T1000 (cell line): ENCODE measurements around the gene EHD4.
A peak's percentile ranks its signal among the peaks of the same experiment; 100 is the strongest.

Experiments
- DNase-seq: peaks from one replicate; lab custom pipeline; 2025; ENCODE audit warnings: mixed read lengths; lab: John Stamatoyannopoulos, UW

Gene EHD4

GRCh38 chr15:41957021-41957897 is 15.1 kb downstream of the EHD4 start:
- DNase-seq = no peak

- DNase-seq = no peak
These were observed 16.4 kb downstream of the EHD4 start for GRCh38 chr15:41955807-41956525.

- DNase-seq = no peak
These were observed 17.3 kb downstream of the EHD4 start for GRCh38 chr15:41955100-41955499.

- DNase-seq = no peak
These were observed 18.3 kb downstream of the EHD4 start for GRCh38 chr15:41954036-41954435.

DNA sequence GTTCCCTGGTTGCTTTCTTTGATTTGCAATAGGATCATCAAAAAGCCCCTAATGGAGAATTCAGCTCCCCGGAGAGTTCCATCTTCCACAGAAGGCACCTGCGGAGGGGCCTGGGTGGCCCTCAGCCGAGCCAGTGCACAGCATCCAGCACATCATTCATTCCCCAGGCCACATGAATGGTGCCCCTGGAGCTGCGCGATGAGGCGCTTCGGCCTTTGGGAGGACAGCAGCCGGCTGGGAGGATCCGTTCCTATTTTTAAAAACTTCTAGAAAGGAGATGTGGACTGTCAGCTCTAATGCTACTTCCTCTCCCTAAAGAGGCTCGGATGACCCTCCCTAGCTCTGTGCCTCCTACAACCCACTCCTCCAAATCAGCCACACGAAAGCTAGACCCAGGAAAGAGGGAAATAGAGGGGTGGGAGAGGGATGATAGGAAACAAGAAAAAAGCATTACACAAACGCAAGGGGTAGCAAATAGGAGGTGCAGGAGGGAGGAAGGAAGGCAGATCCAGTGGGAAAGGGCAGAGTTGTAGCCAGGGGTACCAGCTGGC is 20.3 kb downstream of the EHD4 start:
- DNase-seq = no peak

DNA sequence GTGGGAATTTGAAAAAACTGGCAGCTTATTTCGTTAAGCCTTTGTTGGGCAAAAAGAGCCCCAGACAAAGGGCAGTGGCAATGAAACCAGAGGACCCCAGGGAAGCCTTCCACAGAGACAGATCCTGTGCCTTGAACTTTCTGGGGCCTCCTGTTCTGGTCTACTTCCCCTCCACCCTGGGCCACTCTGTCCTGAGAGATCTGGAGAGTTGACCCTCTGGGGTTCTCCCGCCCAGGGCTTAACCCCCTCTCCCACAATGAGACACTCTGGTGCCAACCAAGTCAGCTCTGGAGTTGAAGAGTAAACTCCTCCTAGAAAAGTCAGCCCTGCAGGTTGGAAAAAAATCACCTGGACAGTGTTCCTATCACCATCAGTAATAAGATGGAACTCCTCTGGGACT is 20.8 kb downstream of the EHD4 start:
- no peak for DNase-seq

DNA sequence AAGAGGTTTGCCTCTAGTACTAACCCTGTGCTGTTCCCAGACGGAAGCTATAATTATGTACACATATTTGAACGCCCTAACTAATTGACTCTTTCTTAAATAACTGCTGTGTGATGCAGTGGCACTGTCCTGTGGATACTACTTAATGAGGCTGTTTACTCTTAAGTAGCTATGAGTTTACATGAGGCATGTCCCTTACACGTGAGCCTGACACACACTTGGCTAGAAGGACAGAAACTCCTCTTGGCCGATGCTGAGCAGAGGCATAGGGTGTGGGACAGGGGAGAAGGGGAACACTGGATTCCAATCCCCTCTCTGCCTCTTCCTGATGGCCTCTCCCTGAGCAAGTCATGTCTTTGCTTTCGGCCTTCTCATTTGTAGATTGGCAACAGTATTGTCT is 21.9 kb downstream of the EHD4 start:
- no peak for DNase-seq

GRCh38 chr15:41950127-41950483 is 22.3 kb downstream of the EHD4 start:
- DNase-seq = no peak

DNA sequence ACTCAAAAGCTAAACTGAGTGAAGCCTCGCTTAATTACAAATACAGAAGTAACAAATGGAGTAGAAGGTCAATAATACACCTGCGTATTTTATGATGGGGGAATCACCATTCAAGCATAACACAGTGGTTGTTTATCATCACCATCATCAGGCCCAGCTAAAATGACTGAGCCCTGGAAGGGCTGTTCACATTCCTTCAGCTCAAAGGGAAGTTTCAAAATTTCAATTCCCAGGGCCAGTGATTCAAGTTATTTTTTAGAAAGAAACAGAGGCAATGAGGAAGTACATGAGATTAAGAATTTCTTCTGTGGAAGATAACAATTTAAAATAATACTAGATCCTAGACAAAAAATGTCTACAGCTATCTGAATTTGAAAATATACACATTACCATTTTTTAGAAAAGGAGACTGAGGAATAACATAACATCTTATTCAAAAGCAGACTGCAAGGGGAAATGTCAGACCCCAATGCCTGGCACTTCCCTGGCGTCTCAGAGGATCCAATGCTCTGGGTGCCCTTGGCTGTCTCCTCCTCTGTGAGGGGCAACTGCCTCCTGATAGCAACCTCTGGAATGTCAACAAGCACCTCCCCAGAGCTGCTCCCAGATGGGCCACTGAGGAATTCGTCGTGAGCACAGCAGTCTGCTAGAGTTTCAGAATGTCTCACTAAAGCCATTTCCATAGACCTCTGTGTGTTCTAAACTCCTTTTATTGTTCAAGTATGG is 22.8 kb downstream of the EHD4 start:
- no peak for DNase-seq

DNA sequence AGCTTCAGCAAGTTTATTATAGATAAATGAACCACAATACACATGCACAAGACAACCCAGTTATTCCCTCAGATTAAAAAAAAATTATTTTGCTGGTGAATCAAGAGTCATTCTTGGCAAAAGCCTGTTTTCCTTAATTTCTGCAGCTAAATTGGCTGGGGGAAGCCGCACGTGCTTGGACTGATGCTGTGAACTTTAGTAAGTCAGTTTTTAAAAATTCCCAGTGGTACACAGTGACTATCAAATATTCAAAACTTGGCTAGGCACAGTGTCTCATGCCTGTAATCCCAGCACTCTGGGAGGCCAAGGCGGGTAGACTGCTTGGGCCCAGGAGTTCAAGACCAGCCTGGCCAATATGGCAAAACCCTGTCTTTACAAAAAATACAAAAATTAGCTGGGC is 23.9 kb downstream of the EHD4 start:
- DNase-seq = no peak

- no peak for DNase-seq
These were observed 25.4 kb downstream of the EHD4 start for GRCh38 chr15:41946970-41947369.

GRCh38 chr15:41945731-41946130 is 26.6 kb downstream of the EHD4 start:
- DNase-seq = no peak

DNA sequence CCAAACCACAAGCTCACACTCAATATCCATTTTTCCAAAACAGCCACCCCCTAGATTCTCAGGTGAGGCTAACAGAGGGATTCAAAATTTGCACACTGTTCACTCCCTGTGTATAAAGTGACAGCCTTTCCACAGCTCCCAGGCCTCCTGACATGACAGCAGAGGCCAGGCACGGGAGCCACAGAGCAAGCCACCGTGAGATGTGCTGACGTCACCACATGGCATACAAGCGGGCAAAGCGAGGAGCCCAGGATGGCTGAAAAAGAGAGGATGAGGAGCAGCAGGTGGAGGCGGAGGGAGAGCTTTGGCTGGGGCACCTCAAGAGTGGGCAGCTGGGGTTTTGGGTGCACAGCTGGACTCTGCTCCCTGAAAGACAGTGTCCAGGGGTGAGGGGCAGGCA is 27.1 kb downstream of the EHD4 start:
- DNase-seq = no peak

DNA sequence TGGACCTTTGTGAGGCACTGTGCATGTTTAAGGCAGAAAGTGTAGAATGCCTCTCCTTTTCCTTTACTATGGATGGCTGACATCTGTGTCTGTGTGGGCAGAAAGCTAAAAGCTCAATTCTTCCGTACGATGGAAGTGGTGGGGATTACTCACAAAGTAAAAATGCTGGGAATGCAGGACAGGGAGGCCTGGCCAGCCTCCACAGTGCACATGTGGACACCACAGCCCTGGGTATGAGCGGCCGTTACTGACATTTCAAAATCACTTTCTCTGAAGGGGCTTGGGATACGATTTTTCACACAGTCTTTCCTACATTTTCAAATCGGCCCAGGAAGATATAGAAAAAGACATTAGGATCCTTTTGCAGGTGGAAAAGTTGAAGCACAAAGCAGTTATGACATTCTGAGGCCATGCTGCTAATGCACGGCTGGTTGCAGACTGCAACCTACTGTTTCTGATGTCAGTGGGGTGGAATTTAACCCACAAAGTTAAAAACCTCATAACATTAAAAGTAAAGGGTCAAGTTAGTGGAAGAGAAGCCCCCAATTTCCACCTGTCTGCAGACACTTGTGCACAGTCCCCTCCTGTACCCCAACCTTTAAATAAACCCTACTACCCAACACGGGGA is 27.9 kb downstream of the EHD4 start:
- DNase-seq = peak; percentile 50

- DNase-seq = no peak
These were observed 28.6 kb downstream of the EHD4 start for GRCh38 chr15:41943543-41944312.

GRCh38 chr15:41942886-41943285 is 29.5 kb downstream of the EHD4 start:
- no peak for DNase-seq

DNA sequence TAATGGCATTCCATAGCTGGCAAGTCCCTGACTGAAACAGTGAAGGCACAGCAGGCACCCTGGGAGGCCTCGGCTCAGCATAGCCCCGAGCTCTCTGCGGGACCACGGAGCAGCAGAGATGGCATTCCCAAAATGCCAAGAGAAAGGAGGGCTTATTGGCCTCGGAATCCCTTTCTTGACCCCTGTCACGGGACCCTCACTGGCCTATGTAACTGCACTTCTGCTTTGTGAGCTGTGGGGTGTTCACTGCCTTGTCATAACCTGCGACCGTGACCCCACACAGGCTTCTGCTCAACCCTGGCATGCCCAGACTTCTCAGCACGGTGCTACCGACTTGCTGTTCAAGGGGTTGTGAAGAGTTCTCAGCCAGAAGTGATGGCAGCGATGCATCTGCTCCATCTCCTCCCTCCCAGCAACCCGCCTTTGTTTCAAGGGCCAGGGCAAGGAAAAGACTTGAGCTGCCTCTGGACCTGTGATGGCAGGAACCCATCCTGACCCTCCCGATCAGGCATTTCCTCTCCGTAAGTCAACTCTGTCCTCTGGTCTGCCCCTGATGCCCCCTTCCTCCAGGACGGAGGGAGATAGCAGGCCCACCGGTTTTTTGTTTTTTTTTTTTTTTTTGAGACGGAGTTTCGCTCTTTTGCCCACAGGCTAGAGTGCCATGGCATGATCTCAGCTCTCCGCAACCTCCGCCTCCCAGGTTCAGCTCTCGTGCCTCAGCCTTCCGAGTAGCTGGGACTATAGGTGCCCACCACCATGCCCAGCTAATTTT is 30.5 kb downstream of the EHD4 start:
- DNase-seq = no peak

DNA sequence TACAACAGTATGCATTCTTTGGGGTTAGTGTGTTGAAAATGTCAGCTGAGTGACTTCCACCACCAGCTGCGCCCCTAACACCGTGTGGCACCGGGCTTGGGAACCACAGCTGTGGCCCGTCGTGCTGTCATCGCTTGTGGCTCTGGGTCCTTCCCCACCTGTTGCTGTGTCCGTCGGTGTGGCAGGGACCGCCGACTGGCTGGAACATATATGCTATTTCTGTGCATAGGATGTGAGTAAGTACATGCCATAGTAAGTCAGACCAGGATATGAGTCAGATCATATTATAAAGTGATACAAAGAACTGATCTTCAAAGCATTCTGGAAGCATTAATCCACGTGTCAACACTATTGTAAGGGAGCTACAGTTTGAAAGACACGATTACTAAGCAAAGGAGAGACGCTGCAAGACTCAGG is 31.9 kb downstream of the EHD4 start:
- DNase-seq = no peak

GRCh38 chr15:41939986-41940385 is 32.4 kb downstream of the EHD4 start:
- no peak for DNase-seq

DNA sequence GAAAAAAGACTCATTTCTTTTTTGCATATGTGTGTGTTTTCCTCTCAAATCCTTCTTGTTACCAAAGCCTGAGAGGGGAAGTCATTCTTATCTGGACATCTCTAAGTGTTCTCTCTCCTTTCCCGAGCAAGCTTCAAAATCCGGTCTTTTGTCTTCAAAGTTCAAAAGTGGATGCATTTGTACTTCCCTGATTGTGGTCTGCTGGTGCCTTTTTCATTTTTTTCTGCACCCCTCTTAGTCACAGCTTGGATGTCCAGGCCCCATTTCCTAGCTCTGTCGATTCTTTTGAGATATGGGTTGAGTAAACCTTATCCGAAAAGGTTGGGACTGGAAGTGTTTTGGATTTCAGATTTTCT is 34.8 kb downstream of the EHD4 start:
- no peak for DNase-seq
